Gastroesophageal sphincter (tissue), 4 donors: ENCODE data around the gene CD7. TPM values are rescaled to one million over a fixed set of nuclear protein-coding genes. Genes with fewer than 3 reads are reported as not detected.

ENCODE experiments used
- ATAC-seq: fragments of 150-250 bp; one replicate; pipeline ENCODE4 v1.9.1; 2016; ENCODE audit warnings: mild to moderate bottlenecking, moderate library complexity
- H3K27ac ChIP-seq, 4 donors: fragments of 200-600 bp; sonication (generic) in 3 of 4; 1 replicate in 3 of 4; 2 replicates in 1 of 4; pipeline ENCODE4 v1.5.1; 2016 to 2019
- H3K27me3 ChIP-seq: fragments of 200-600 bp; sonication (generic); one replicate; pipeline ENCODE4 v1.5.1; 2019
- H3K36me3 ChIP-seq, 2 donors: fragments of 200-600 bp; sonication (generic); one replicate each; pipeline ENCODE4 v1.5.1; 2019; ENCODE audit warnings: control low read depth in 1 of 2
- H3K4me1 ChIP-seq, 3 donors: fragments of 200-600 bp; sonication (generic); 1 replicate in 2 of 3; 2 replicates in 1 of 3; pipeline ENCODE4 v1.5.1; 2016 to 2019; ENCODE audit warnings: control low read depth in 2 of 3
- H3K4me3 ChIP-seq, 2 donors: fragments of 200-600 bp; sonication (generic); one replicate each; pipeline ENCODE4 v1.5.1; 2019; ENCODE audit warnings: mild to moderate bottlenecking in 1 of 2, moderate library complexity in 1 of 2
- H3K9me3 ChIP-seq, 3 donors: fragments of 200-600 bp; sonication (generic); one replicate each; pipeline ENCODE4 v1.5.1; 2017 to 2019; ENCODE audit warnings: control low read depth in 2 of 3
- EP300 ChIP-seq: sonication (generic); formaldehyde crosslinking; IDR thresholded peaks from one replicate; pipeline ENCODE4 v1.6.1; 2017; ENCODE audit warnings: antibody characterized with exemption, mild to moderate bottlenecking
- POLR2A ChIP-seq, 2 donors: fragments of 450-650 bp; IDR thresholded peaks; one replicate each; pipeline ENCODE4 v1.6.1; 2017; ENCODE audit warnings: antibody characterized with exemption in 2 of 2, mild to moderate bottlenecking in 2 of 2, moderate library complexity in 1 of 2
- POLR2AphosphoS5 ChIP-seq: sonication (generic); formaldehyde crosslinking; IDR thresholded peaks from one replicate; pipeline ENCODE4 v1.6.1; 2017; ENCODE audit warnings: antibody characterized with exemption
- WGBS, 2 donors: methylation state at CpG; one replicate each; pipeline ENCODE4 v1.1.5; 2018; ENCODE audit warnings: low coverage in 1 of 2; 5-methylcytosine and 5-hydroxymethylcytosine counted together
- total RNA-seq, 4 donors: library from RNA; depleted of rRNA; stranded (reverse); fragments of >200 nt; gene quantifications; one replicate each; pipeline ENCODE4 v1.1.0, GENCODE V29; 2016
- TF ChIP-seq, protein P1 (sequence below), 4 experiments: fragments of 200-600 bp in 2 of 4; fragments of 450-650 bp in 2 of 4; sonication (generic) in 1 of 4; IDR thresholded peaks; one replicate each; pipeline ENCODE4 v1.5.1; 2017 to 2019; ENCODE audit warnings: antibody characterized with exemption in 4 of 4, mild to moderate bottlenecking in 2 of 4, moderate library complexity in 2 of 4

The CD7 gene
- total RNA-seq, 4 donors from 2014 or later = 0.58 to 1.7 (median 0.94) TPM; not detected in 1

- WGBS, 2 donors = 75% methylated on average over 6 of the region's 12 CpGs; no CpG with 5 or more reads in 1 of the 2 donors
- TF ChIP-seq EP300 (no peak), POLR2AphosphoS5 (no peak), POLR2A (IDR thresholded peaks at IDR 0.05) (no peak)
- TF ChIP-seq, protein P1, sequence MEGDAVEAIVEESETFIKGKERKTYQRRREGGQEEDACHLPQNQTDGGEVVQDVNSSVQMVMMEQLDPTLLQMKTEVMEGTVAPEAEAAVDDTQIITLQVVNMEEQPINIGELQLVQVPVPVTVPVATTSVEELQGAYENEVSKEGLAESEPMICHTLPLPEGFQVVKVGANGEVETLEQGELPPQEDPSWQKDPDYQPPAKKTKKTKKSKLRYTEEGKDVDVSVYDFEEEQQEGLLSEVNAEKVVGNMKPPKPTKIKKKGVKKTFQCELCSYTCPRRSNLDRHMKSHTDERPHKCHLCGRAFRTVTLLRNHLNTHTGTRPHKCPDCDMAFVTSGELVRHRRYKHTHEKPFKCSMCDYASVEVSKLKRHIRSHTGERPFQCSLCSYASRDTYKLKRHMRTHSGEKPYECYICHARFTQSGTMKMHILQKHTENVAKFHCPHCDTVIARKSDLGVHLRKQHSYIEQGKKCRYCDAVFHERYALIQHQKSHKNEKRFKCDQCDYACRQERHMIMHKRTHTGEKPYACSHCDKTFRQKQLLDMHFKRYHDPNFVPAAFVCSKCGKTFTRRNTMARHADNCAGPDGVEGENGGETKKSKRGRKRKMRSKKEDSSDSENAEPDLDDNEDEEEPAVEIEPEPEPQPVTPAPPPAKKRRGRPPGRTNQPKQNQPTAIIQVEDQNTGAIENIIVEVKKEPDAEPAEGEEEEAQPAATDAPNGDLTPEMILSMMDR (IDR thresholded peaks at IDR 0.05) = no peak
- peaks cover 2 to 90% (median 70%) of the 10 kb centered on the region in 3 donors for H3K4me1 ChIP-seq
- no peak overlapping the region for H3K4me3 ChIP-seq
- H3K27ac ChIP-seq = peak overlapping the region in 3 of 4 donors; percentile 100
- H3K9me3 ChIP-seq = no peaks in the 10 kb centered on the region
- ATAC-seq = no peak
- peaks cover 0 to 35% of the 10 kb centered on the region in 2 donors for H3K36me3 ChIP-seq
- no peaks in the 10 kb centered on the region for H3K27me3 ChIP-seq
Measured at GRCh38 chr17:82270651-82271050, 46.8 kb downstream of the CD7 start.

DNA sequence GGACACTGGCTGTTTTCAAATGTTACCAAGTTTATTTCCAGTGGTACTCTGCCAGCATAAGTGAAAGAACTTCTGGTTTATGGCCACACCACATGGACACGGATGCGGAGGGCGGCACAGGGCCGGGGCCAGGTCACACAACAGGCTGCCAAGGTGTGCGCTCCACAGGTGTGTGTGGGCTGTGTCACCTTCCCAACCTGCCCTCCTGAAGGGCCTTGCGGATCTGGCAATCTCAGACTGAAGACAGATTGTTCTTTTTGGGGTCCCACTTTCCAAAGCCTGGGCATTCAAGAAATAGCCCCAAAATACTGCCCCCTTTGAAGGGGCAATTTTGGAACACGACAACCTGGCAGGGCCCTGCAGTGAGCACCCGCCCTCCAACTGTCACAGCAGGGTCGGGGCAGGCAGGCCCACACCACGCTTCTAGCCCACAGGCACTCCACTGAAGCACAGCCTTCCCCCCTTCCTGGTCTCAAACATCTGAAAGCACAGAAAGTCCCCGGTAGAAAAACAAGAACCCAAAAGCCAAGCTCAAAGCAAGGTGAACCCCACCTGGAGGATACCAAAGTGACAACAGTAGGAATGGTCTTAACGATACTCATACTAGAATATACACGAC lies 47.4 kb downstream of the CD7 start:
- peaks cover 2 to 90% (median 70%) of the 10 kb centered on the region in 3 donors for H3K4me1 ChIP-seq
- 53 to 56% methylated on average over 3 to 8 of the region's 13 CpGs for WGBS, 2 donors
- peak overlapping the region in 3 of 4 donors; percentile 100 for H3K27ac ChIP-seq
- ATAC-seq = no peak
- TF ChIP-seq EP300 (no peak), POLR2AphosphoS5 (no peak), POLR2A (IDR thresholded peaks at IDR 0.05) (no peak)
- TF ChIP-seq, protein P1 (IDR thresholded peaks at IDR 0.05) = no peak
- H3K36me3 ChIP-seq = peaks cover 0 to 42% of the 10 kb centered on the region in 2 donors
- H3K27me3 ChIP-seq = no peaks in the 10 kb centered on the region
- no peaks in the 10 kb centered on the region for H3K9me3 ChIP-seq
- no peak overlapping the region for H3K4me3 ChIP-seq

DNA sequence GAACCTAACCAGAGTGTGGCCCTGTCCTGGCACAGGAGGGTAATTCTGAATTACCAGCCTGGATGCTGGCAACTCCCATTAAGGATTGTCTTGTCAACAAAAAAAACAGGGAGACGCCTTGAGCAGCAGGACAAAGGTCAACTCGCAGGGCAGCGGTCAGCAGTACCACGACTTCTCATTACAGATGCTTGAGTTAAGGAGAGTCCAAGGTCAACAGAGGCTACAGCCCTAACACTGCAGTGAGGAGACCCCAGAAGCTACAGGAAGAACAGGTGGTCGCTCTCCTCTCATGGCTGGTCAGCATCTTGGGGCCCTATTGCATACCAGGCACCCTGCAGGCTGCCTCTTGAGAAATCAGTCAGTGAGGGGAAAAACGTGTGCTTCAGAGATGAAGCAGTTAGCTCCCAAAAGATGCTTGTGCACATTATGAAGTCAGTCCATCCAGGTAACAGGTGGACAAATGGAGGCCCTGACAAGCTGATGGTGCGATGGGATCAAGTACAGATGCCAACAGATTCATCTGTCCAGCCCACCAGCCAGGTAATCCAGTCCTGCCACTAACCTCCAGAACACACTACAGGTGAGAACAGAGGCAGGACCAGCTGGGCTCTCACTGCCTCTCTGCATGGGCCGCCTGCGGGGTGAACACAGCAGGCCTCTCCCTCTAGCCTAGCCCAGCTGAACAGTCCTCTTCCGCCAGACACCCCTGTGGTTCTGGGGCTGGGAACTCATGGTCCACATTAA lies 48.1 kb downstream of the CD7 start:
- Histone ChIP-seq H3K4me1 (peaks cover 2 to 87% (median 65%) of the 10 kb centered on the region in 3 donors), H3K9me3 (no peaks in the 10 kb centered on the region), H3K4me3 (no peak overlapping the region), H3K27ac (peak overlapping the region in 3 of 4 donors; percentile 97 to 100 (median 100)), H3K27me3 (no peaks in the 10 kb centered on the region), H3K36me3 (peaks cover 0 to 49% of the 10 kb centered on the region in 2 donors)
- TF ChIP-seq EP300 = no peak
- TF ChIP-seq POLR2A (IDR thresholded peaks at IDR 0.05) = no peak
- TF ChIP-seq POLR2AphosphoS5 = no peak
- TF ChIP-seq, protein P1 (IDR thresholded peaks at IDR 0.05) = no peak
- 51 to 63% methylated on average over 4 to 5 of the region's 10 CpGs for WGBS, 2 donors
- no peak for ATAC-seq

DNA sequence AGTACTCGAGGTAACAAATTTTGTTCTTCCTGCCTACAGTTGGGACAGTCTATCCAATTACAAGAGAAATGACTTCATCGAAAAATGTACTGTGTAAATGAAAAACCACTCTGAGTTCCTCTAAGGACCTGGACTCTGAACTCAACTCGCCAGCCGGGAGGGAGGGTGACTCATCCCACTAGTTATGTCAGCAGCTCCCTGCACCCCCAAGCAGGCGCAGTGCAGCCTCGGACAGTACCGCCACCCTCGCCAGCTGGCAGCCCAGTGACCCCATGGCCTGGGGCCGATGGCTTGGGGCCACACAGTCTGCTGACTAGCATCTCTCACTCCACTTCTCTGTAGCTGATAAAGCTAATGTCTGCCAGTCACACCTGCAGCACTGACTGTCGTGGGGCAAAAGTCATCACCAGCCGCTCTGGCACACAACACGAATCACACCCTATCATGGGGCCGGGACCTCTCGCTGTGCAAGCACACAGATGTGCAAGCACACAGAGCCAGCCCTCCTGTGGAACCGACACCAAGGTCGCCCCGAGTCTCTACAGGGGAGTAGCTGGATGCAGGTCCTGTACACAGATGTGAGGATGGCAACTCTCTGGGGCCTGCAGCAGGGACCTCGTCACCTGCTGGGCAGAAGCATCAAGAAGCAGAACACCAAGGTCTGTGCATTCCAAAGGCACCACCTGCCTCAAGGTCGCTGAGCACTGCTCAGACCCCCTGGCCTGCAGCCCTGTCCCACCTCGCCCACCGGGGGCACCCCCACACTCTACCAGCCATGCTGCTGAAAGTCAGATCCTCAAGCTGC lies 49.6 kb downstream of the CD7 start:
- Histone ChIP-seq H3K4me1 (peaks cover 2 to 95% (median 58%) of the 10 kb centered on the region in 3 donors), H3K4me3 (peak overlapping the region in 1 of 2 donors; percentile 30), H3K27ac (peak overlapping the region; percentile 92 to 100 (median 98)), H3K27me3 (no peaks in the 10 kb centered on the region), H3K36me3 (peaks cover 0 to 64% of the 10 kb centered on the region in 2 donors), H3K9me3 (no peaks in the 10 kb centered on the region)
- peak; percentile 99 for ATAC-seq
- TF ChIP-seq POLR2AphosphoS5 (peak; percentile 83), POLR2A (IDR thresholded peaks at IDR 0.05) (no peak), EP300 (no peak)
- TF ChIP-seq, protein P1 (IDR thresholded peaks at IDR 0.05) = no peak
- WGBS, 2 donors = 0 to 19% methylated on average over 4 to 9 of the region's 21 CpGs
